HG02678 (cell line): Measurements from ENCODE around the gene SQSTM1.
"Not testable (repeated sequence)": the region's sequence is repeated elsewhere in the genome, so short reads cannot be mapped to it uniquely, and the experiment has no call there.

ENCODE experiments used
- ATAC-seq: cut with Tn5 transposase; IDR thresholded peaks from one replicate; pipeline ENCODE4 v1.9.1; 2021; ENCODE audit warnings: mild to moderate bottlenecking, moderate library complexity; ENCODE audit not compliant: unreplicated experiment

Gene SQSTM1

GRCh38 chr5:179820483-179821297, at the start of gene SQSTM1:
SQSTM1 (plus strand) TSS chr5:179820905; CDS start chr5:179820937, 32 bp downstream.
- peak; percentile 43 for ATAC-seq

- ATAC-seq: no peak
Observed at GRCh38 chr5:179771311-179771895, 49.3 kb upstream of the SQSTM1 start.

GRCh38 chr5:179772351-179772750, 48.4 kb upstream of the SQSTM1 start:
- ATAC-seq: no peak

GRCh38 chr5:179773686-179774040, 47.0 kb upstream of the SQSTM1 start:
- no peak for ATAC-seq

GRCh38 chr5:179774442-179774841, 46.3 kb upstream of the SQSTM1 start:
- ATAC-seq: no peak

GRCh38 chr5:179776411-179776938, 44.2 kb upstream of the SQSTM1 start:
- no peak for ATAC-seq

GRCh38 chr5:179777456-179777855, 43.2 kb upstream of the SQSTM1 start:
- ATAC-seq: no peak

GRCh38 chr5:179777909-179778308, 42.8 kb upstream of the SQSTM1 start:
- no peak for ATAC-seq

GRCh38 chr5:179778591-179778990, 42.1 kb upstream of the SQSTM1 start:
- ATAC-seq: no peak

- no peak for ATAC-seq
Observed at GRCh38 chr5:179779826-179780225, 40.9 kb upstream of the SQSTM1 start.

GRCh38 chr5:179780362-179780761, 40.3 kb upstream of the SQSTM1 start:
- ATAC-seq: no peak

- ATAC-seq: no peak
Observed at GRCh38 chr5:179781846-179782245, 38.9 kb upstream of the SQSTM1 start.

- no peak for ATAC-seq
Observed at GRCh38 chr5:179783128-179783527, 37.6 kb upstream of the SQSTM1 start.

GRCh38 chr5:179786861-179787260, 33.8 kb upstream of the SQSTM1 start:
- ATAC-seq: no peak

GRCh38 chr5:179788193-179788854, 32.4 kb upstream of the SQSTM1 start:
- ATAC-seq: no peak

GRCh38 chr5:179789278-179789677, 31.4 kb upstream of the SQSTM1 start:
- ATAC-seq: not testable (repeated sequence)

GRCh38 chr5:179791881-179792611, 28.7 kb upstream of the SQSTM1 start:
- no peak for ATAC-seq

GRCh38 chr5:179792612-179793467, 27.9 kb upstream of the SQSTM1 start:
- ATAC-seq: no peak

GRCh38 chr5:179793468-179794139, 27.1 kb upstream of the SQSTM1 start, which contains the start of gene LTC4S:
LTC4S (plus strand) TSS chr5:179793986; CDS start chr5:179794081, 95 bp downstream.
- peak; percentile 33 for ATAC-seq
